Neural cell (in vitro differentiated cells): ENCODE data around the gene TFPI2. TPM values are rescaled to one million over a fixed set of nuclear protein-coding genes. Genes with fewer than 3 reads are reported as not detected.

Experiments
- H2AFZ ChIP-seq: fragments of 200-600, 300-800 bp; sonication (generic), shearing (Covaris generic); 2 replicates; pipeline ENCODE4 v1.6.0; 2014; ENCODE audit warnings: low read depth, mild to moderate bottlenecking, antibody characterized with exemption, low read length, moderate library complexity
- H3F3A ChIP-seq: fragments of 200-600 bp; shearing (Covaris generic); 2 replicates; pipeline ENCODE4 v1.6.1; 2016; ENCODE audit warnings: mild to moderate bottlenecking, moderate library complexity, mixed read lengths, antibody characterized with exemption, low read length; ENCODE audit not compliant: insufficient read depth, poor library complexity, severe bottlenecking
- H3K27ac ChIP-seq: fragments of 200-600, 300-800 bp; sonication (generic), shearing (Covaris generic); 2 replicates; pipeline ENCODE4 v1.5.1; 2014; ENCODE audit warnings: mild to moderate bottlenecking, low read length, moderate library complexity
- H3K27me3 ChIP-seq: fragments of 300-800, 200-600 bp; sonication (generic), shearing (Covaris generic); 2 replicates; pipeline ENCODE4 v1.6.0; 2014; ENCODE audit warnings: mild to moderate bottlenecking, low read depth, low read length, moderate library complexity; ENCODE audit not compliant: insufficient read depth
- H3K36me3 ChIP-seq: fragments of 300-800, 200-600 bp; sonication (generic), shearing (Covaris generic); 2 replicates; pipeline ENCODE4 v1.5.1; 2014; ENCODE audit warnings: mild to moderate bottlenecking, antibody characterized with exemption, low read length, moderate library complexity; ENCODE audit not compliant: insufficient read depth
- H3K4me2 ChIP-seq: fragments of 300-800, 200-600 bp; sonication (generic), shearing (Covaris generic); 2 replicates; pipeline ENCODE4 v1.6.0; 2014; ENCODE audit warnings: mild to moderate bottlenecking, low read length
- H3K4me3 ChIP-seq: fragments of 300-800, 200-600 bp; sonication (generic), shearing (Covaris generic); 2 replicates; pipeline ENCODE4 v1.5.1; 2014; ENCODE audit warnings: mild to moderate bottlenecking, low read length, moderate library complexity
- H3K79me2 ChIP-seq: fragments of 200-600 bp; shearing (Covaris generic); replicated peaks from 2 replicates; pipeline ENCODE4 v1.6.0; 2014; ENCODE audit warnings: mild to moderate bottlenecking, low read length, moderate library complexity; ENCODE audit not compliant: insufficient read depth
- H3K9ac ChIP-seq: fragments of 300-800, 200-600 bp; sonication (generic), shearing (Covaris generic); 2 replicates; pipeline ENCODE4 v1.6.1; 2016; ENCODE audit warnings: mild to moderate bottlenecking, low read length, mixed read lengths
- H3K9me2 ChIP-seq: fragments of 200-600 bp; shearing (Covaris generic); 2 replicates; pipeline ENCODE4 v1.6.1; 2016; ENCODE audit warnings: mild to moderate bottlenecking, low read length, mixed read lengths; ENCODE audit not compliant: insufficient read depth
- H3K9me3 ChIP-seq: fragments of 200-600, 300-800 bp; sonication (generic), shearing (Covaris generic); 2 replicates; pipeline ENCODE4 v1.6.1; 2016; ENCODE audit warnings: mild to moderate bottlenecking, mixed run types, low read length, moderate library complexity, mixed read lengths
- H4K20me1 ChIP-seq: fragments of 200-600 bp; shearing (Covaris generic); 2 replicates; pipeline ENCODE4 v1.6.1; 2016; ENCODE audit warnings: mild to moderate bottlenecking, mixed run types; ENCODE audit not compliant: insufficient read depth
- EP300 ChIP-seq: fragments of 450-650 bp; conservative IDR thresholded peaks from 2 replicates; pipeline ENCODE4 v1.6.1; 2014; ENCODE audit warnings: antibody characterized with exemption, mild to moderate bottlenecking, moderate library complexity; ENCODE audit not compliant: poor library complexity, severe bottlenecking
- EZH2 ChIP-seq: fragments of 200-600, 300-800 bp; shearing (Covaris generic), sonication (generic); IDR thresholded peaks from 2 replicates; pipeline ENCODE4 v1.6.1; 2014; ENCODE audit warnings: antibody characterized with exemption, low read length, borderline replicate concordance, mild to moderate bottlenecking; ENCODE audit not compliant: insufficient read depth, poor library complexity, severe bottlenecking
- MXI1 ChIP-seq: fragments of 450-650 bp; conservative IDR thresholded peaks from 2 replicates; pipeline ENCODE4 v1.6.1; 2014; ENCODE audit warnings: antibody characterized with exemption, mild to moderate bottlenecking; ENCODE audit not compliant: poor library complexity, severe bottlenecking
- POLR2AphosphoS5 ChIP-seq: IDR thresholded peaks from 2 replicates; pipeline ENCODE4 v1.6.1; 2012
- RAD21 ChIP-seq: fragments of 450-650 bp; conservative IDR thresholded peaks from 2 replicates; pipeline ENCODE4 v1.6.1; 2014; ENCODE audit warnings: antibody characterized with exemption, mild to moderate bottlenecking, moderate library complexity
- SMC3 ChIP-seq: fragments of 450-650 bp; conservative IDR thresholded peaks from 2 replicates; pipeline ENCODE4 v1.6.1; 2014; ENCODE audit warnings: antibody characterized with exemption, mild to moderate bottlenecking, moderate library complexity; ENCODE audit not compliant: poor library complexity
- TAF1 ChIP-seq: IDR thresholded peaks from 2 replicates; pipeline ENCODE4 v1.6.1; 2012; ENCODE audit warnings: low read depth
- polyA plus RNA-seq: library from polyadenylated mRNA; depleted of rRNA; stranded (reverse); fragments of >200 nt; gene quantifications from 2 replicates; pipeline ENCODE4 v1.2.3, GENCODE V29; 2014
- TF ChIP-seq, protein P1 (sequence below): fragments of 450-650 bp; IDR thresholded peaks from 2 replicates; pipeline ENCODE4 v1.5.1; 2014; ENCODE audit warnings: antibody characterized with exemption, mild to moderate bottlenecking, moderate library complexity; ENCODE audit not compliant: poor library complexity, severe bottlenecking
- TF ChIP-seq, protein P2 (sequence below): IDR thresholded peaks from 2 replicates; pipeline ENCODE4 v1.6.1; 2012; ENCODE audit warnings: borderline replicate concordance

Gene TFPI2
- polyA plus RNA-seq, 1 donor from 2014 or later: 0.78 TPM

DNA sequence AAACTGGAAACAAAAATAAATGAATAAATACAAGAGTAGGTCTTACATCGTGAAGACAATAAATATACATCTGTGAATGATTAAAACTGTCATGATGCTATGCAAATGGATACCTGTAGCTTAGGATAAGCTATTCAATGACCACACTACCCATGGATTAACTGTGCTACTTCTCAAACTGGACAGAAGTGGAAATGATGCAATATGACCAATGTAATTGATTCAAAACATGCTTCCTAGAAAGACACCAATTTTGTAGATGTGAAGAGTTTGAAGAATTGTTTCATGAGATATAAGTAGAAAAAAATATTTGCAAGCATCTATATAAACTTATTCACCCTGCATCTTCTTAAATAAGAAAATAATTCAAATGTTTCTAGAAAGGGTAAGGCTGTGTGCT, 36.1 kb downstream of the TFPI2 start (continued):
- TF ChIP-seq RAD21 (no peak), EZH2 (no peak)

DNA sequence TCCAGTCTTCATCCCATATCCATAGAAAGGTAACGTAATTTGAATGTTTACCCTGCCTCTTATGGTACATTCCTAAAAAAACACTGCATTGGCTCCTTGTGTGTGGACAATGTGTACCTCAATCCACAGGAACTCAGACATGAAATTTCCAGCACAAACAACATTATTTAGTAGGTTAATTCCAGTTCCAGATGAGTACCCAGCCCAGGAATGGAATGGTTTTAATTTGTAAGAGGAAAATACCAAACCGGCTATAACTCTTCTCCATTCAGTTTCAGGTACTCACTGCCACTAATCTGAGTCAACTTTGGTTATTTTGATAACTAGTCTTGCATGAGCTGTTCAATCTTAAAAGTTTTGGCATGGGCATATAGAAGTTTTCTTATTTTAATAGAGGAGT, 39.0 kb downstream of the TFPI2 start:
- no peak overlapping the region for H3K27ac ChIP-seq
- no peaks in the 10 kb centered on the region for H3K79me2 ChIP-seq
- H3K4me3 ChIP-seq: no peak overlapping the region
- no peaks in the 10 kb centered on the region for H3K9me3 ChIP-seq
- no peak overlapping the region for H2AFZ ChIP-seq
- H3K4me2 ChIP-seq: no peak overlapping the region
- no peaks in the 10 kb centered on the region for H3K36me3 ChIP-seq
- H3K9ac ChIP-seq: no peak overlapping the region
- H4K20me1 ChIP-seq: no peaks in the 10 kb centered on the region
- no peaks in the 10 kb centered on the region for H3K27me3 ChIP-seq
- no peaks in the 10 kb centered on the region for H3K9me2 ChIP-seq
- no peak for TF ChIP-seq POLR2AphosphoS5
- H3F3A ChIP-seq: no peaks in the 10 kb centered on the region

DNA sequence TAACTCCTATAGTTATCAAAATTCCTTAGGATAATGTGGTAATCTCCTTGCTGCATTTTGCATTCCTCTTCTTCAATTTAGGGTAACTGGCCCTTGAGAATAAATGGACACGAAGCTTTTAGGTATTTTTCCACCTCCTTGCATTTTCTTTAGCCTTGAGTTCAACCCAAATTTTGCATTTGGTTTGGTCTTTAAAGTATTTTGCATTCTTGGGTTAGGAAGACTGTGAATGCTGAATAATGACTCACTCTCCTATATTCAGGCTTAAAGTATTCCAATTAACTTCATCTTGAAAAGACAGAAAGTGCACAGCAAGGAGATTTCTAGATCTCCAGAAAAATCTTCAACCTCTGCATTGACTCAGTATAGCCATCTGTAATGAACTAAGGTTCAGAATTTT, 47.3 kb downstream of the TFPI2 start:
- no peaks in the 10 kb centered on the region for H3K9me2 ChIP-seq
- no peak overlapping the region for H3K4me3 ChIP-seq
- H3K79me2 ChIP-seq: no peaks in the 10 kb centered on the region
- no peak overlapping the region for H2AFZ ChIP-seq
- no peaks in the 10 kb centered on the region for H3K27me3 ChIP-seq
- no peak overlapping the region for H3K9ac ChIP-seq
- TF ChIP-seq MXI1 (no peak), TAF1 (no peak), RAD21 (no peak), POLR2AphosphoS5 (no peak), EP300 (no peak), SMC3 (no peak), EZH2 (no peak)
- TF ChIP-seq, protein P1, sequence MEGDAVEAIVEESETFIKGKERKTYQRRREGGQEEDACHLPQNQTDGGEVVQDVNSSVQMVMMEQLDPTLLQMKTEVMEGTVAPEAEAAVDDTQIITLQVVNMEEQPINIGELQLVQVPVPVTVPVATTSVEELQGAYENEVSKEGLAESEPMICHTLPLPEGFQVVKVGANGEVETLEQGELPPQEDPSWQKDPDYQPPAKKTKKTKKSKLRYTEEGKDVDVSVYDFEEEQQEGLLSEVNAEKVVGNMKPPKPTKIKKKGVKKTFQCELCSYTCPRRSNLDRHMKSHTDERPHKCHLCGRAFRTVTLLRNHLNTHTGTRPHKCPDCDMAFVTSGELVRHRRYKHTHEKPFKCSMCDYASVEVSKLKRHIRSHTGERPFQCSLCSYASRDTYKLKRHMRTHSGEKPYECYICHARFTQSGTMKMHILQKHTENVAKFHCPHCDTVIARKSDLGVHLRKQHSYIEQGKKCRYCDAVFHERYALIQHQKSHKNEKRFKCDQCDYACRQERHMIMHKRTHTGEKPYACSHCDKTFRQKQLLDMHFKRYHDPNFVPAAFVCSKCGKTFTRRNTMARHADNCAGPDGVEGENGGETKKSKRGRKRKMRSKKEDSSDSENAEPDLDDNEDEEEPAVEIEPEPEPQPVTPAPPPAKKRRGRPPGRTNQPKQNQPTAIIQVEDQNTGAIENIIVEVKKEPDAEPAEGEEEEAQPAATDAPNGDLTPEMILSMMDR: no peak
- TF ChIP-seq, protein P2, sequence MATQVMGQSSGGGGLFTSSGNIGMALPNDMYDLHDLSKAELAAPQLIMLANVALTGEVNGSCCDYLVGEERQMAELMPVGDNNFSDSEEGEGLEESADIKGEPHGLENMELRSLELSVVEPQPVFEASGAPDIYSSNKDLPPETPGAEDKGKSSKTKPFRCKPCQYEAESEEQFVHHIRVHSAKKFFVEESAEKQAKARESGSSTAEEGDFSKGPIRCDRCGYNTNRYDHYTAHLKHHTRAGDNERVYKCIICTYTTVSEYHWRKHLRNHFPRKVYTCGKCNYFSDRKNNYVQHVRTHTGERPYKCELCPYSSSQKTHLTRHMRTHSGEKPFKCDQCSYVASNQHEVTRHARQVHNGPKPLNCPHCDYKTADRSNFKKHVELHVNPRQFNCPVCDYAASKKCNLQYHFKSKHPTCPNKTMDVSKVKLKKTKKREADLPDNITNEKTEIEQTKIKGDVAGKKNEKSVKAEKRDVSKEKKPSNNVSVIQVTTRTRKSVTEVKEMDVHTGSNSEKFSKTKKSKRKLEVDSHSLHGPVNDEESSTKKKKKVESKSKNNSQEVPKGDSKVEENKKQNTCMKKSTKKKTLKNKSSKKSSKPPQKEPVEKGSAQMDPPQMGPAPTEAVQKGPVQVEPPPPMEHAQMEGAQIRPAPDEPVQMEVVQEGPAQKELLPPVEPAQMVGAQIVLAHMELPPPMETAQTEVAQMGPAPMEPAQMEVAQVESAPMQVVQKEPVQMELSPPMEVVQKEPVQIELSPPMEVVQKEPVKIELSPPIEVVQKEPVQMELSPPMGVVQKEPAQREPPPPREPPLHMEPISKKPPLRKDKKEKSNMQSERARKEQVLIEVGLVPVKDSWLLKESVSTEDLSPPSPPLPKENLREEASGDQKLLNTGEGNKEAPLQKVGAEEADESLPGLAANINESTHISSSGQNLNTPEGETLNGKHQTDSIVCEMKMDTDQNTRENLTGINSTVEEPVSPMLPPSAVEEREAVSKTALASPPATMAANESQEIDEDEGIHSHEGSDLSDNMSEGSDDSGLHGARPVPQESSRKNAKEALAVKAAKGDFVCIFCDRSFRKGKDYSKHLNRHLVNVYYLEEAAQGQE: no peak
- H4K20me1 ChIP-seq: no peaks in the 10 kb centered on the region
- H3K36me3 ChIP-seq: no peaks in the 10 kb centered on the region
- H3F3A ChIP-seq: no peaks in the 10 kb centered on the region
- no peak overlapping the region for H3K27ac ChIP-seq
- no peaks in the 10 kb centered on the region for H3K9me3 ChIP-seq
- no peak overlapping the region for H3K4me2 ChIP-seq
